HG03175 (cell line): Measurements from ENCODE around the gene MBP.

ENCODE experiments used
- ATAC-seq: cut with Tn5 transposase; IDR thresholded peaks from one replicate; pipeline ENCODE4 v1.9.1; 2021; ENCODE audit warnings: mild to moderate bottlenecking, moderate library complexity; ENCODE audit not compliant: unreplicated experiment

Gene MBP

GRCh38 chr18:77102259-77103040 lies 30.1 kb downstream of the MBP start:
- peak; percentile 87 for ATAC-seq

GRCh38 chr18:77101410-77102258 lies 30.9 kb downstream of the MBP start:
- peak; percentile 24 for ATAC-seq

GRCh38 chr18:77100751-77101355 lies 31.7 kb downstream of the MBP start:
- ATAC-seq: no peak

GRCh38 chr18:77099485-77100370 lies 32.9 kb downstream of the MBP start:
- ATAC-seq: no peak

- ATAC-seq: no peak
These were observed 33.9 kb downstream of the MBP start for GRCh38 chr18:77098538-77099174.

- no peak for ATAC-seq
These were observed 34.6 kb downstream of the MBP start for GRCh38 chr18:77098029-77098428.

- no peak for ATAC-seq
These were observed 35.4 kb downstream of the MBP start for GRCh38 chr18:77096936-77097886.

GRCh38 chr18:77095391-77096371 lies 36.9 kb downstream of the MBP start:
- no peak for ATAC-seq

- ATAC-seq: no peak
These were observed 39.0 kb downstream of the MBP start for GRCh38 chr18:77093586-77093985.

- no peak for ATAC-seq
These were observed 39.5 kb downstream of the MBP start for GRCh38 chr18:77093067-77093430.

GRCh38 chr18:77092104-77093066 lies 40.2 kb downstream of the MBP start:
- ATAC-seq: no peak

- ATAC-seq: no peak
These were observed 41.2 kb downstream of the MBP start for GRCh38 chr18:77091366-77091765.

GRCh38 chr18:77090546-77091174 lies 41.9 kb downstream of the MBP start:
- ATAC-seq: no peak

- ATAC-seq: no peak
These were observed 42.8 kb downstream of the MBP start for GRCh38 chr18:77089723-77090285.

- no peak for ATAC-seq
These were observed 43.4 kb downstream of the MBP start for GRCh38 chr18:77088963-77089722.
